ENCODE data around the gene ERC2.
"Not testable (repeated sequence)": the region's sequence is repeated elsewhere in the genome, so short reads cannot be mapped to it uniquely, and the experiment has no call there.

Gene ERC2

GRCh38 chr3:56094170-56094569 lies 374.1 kb downstream of the ERC2 start:
- DNase-seq (ENCODE audit: extremely low read depth in 1 of 2, low read depth in 1 of 2), result no peak

DNA sequence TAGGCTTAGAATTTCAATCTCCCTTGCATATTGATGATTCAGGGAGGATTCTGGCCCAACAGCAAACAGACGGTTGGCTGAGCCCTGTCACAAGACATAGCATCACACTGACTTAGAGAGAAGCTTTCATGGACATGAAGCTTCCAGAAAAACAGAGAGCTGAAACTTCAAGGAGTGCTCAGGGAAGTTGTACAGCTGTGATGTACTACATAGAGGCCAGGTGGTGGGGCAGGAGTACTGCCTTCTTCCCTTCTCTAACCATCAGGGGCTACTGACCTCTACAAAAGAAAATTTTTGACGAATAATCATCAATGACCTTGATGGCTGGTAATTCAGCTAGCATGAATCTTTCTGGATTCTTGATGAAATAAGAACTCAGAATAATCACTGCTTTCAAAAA lies 378.5 kb downstream of the ERC2 start:
- DNase-seq (ENCODE audit: extremely low read depth in 1 of 2, low read depth in 1 of 2), result no peak

GRCh38 chr3:56087451-56088053 lies 380.7 kb downstream of the ERC2 start:
- DNase-seq (ENCODE audit: extremely low read depth in 1 of 2, low read depth in 1 of 2), result no peak

DNA sequence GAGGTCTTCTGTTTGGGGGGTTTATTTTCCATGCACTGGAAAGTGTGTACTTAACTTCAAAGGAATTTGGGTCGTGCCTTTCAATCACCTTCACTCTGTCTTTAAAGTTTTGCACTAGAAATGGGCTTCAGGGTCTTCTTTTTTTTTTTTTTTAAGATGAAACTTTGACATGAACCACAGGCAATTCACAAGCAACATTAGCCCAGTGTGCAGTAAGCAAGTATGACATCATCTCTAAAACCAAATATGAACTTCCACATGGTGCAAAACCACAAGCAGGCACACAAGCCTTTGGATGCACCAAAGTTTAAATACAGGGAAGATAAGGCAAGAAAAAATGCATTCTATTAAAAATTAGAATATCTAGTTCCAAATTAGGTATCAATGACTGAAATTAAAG lies 381.9 kb downstream of the ERC2 start:
- DNase-seq (ENCODE audit: extremely low read depth in 1 of 2, low read depth in 1 of 2), result no peak

GRCh38 chr3:56081246-56081645 lies 387.0 kb downstream of the ERC2 start:
- DNase-seq (ENCODE audit: extremely low read depth in 1 of 2, low read depth in 1 of 2), result no peak

DNA sequence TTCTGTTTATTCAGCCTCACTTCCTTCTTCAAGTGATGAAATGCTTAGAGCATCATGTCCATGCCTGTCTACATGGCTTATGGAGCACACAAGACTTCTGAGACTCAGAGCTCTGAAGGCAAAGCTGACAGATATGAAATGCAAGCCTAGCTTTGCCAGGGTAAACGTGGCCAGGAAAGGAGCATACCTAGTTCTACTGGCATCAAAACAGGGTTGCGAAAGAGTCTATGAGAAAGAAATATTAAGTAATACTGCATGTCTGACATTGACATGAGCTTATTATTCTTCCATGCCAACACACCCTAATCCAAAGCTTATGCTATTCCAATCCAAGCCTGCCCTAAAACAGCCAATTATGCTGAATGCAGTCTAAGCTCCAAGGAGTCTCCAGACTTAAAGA lies 391.5 kb downstream of the ERC2 start:
- DNase-seq (ENCODE audit: extremely low read depth in 1 of 2, low read depth in 1 of 2), result no peak

DNA sequence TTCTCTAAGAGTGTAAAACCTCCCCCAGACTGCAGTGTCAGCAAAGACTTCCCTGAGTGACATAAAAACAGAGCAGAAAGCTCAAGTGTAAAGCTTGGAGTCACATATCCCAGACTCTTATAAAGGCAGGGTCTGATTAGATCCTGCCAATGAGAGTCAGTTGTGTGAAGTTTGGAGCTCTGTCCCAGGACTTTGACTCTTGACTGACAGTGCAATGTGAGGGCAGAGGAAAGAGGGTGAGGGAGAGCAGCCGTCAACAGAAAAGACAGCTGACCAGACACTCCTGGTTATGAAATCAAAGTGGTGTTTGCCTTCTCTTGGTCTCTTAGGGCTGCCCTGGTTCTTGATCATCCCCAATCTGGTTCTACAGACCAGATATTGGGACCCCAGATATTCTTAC lies 393.2 kb downstream of the ERC2 start:
- DNase-seq (ENCODE audit: extremely low read depth in 1 of 2, low read depth in 1 of 2), result no peak

DNA sequence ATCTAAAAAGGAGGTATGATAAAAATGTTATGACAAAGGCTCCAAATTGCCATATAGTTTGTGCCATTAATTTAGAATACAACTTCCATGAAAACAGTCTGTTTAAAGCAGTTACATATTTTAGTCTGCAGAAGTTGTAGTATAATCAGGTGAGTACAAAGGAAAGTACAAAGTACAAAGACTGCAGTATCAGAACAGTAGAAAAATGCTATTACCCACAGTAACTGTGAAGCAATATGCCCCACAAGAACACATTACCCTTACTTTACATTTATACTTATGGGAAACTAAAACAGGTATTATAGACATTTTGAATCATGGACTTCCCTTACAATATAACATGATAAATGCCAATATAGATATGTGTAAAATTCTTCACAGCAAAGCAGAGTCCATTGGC lies 398.5 kb downstream of the ERC2 start:
- DNase-seq (ENCODE audit: extremely low read depth in 1 of 2, low read depth in 1 of 2), result no peak

- not testable (repeated sequence) for DNase-seq (ENCODE audit: extremely low read depth in 1 of 2, low read depth in 1 of 2)
These were observed 401.9 kb downstream of the ERC2 start for GRCh38 chr3:56066405-56066804.

GRCh38 chr3:56064684-56065083 lies 403.6 kb downstream of the ERC2 start:
- DNase-seq (ENCODE audit: extremely low read depth in 1 of 2, low read depth in 1 of 2), result no peak

DNA sequence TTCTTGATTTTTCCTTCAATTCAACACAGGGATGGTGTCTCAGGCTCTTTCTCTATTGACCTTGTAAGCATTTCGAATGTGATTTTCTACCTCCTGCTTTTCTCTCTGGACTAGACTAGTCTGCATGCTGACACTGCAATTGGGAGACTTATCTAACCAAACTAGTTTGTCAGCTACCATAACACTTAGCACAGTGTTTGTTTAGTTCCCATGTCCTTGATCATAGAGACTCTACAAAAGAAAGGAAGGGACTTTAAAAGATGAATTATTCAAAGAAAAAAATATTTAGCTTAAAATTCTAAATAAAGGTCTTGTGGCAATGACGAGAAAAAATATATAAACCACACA lies 407.0 kb downstream of the ERC2 start:
- no peak for DNase-seq (ENCODE audit: extremely low read depth in 1 of 2, low read depth in 1 of 2)

DNA sequence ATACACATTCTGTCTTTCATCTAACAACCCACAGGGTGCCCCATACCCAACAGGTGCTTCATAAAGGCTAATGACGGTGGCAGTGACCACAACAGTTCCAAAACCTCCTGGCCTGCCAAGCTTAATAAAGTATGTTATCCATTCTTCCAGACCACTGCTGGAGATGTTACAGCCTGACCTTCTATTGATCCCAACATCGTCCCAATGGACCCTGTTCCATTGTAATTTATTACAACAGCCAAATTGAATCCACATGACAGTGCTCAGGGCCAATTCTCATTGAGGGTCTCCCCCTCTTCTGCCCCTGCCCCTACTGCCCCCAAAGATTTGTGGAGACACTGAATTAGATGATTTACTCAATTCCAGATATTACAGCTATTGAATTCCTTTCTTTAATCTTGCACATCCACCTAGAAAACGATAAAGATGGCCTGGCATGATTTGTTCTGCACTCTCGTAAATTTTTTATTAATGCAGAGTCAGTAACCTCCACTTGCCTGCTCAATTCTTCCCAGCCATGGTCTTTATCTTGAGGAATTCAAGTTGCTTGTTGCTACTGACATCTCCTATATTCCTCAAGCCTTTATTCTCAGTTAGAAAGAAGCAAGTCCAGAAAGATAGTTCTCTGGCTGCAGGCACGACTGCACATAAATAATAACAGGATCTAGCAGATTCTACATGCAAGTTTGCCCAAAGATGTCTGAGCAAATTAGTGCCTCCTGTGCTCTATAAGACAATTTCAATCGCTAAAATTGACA lies 407.6 kb downstream of the ERC2 start:
- no peak for DNase-seq (ENCODE audit: extremely low read depth in 1 of 2, low read depth in 1 of 2)

DNA sequence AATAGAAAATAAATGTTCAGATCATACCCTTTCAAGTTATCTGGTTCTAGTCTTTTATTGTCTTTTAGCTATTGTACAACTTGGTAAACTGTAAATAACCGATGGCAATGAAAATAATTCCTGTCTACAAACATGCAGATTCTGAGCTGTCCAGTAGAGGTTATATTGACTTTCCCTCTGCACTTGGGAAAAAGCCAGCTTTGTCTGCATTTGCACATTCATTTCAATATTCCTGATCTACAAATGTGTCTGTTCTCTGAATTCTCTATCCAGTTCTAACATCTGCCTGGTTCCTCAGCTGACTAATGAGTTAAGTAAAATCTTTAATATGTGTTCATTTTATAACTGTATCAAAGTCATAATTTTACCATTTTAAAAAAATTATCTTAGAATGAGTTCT lies 408.5 kb downstream of the ERC2 start:
- DNase-seq (ENCODE audit: extremely low read depth in 1 of 2, low read depth in 1 of 2), result no peak

DNA sequence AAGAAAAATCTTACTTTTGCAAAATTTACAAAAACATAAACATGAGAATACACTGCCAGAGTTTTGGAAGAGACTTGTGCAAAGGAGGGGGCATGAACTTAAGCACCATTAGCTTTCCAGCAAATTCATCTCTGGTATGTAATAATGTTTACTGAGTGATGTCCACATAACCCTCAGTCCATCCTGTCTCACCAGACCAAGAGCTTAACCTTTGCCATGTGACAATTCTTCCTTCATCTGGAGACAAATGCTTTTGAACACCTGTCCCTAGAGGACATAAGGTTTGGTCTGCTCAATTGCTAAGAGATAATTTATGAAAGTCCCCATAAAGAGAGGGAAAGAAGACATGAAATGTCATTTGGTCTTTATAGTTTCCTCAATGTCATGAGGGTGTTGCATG lies 412.3 kb downstream of the ERC2 start:
- no peak for DNase-seq (ENCODE audit: extremely low read depth in 1 of 2, low read depth in 1 of 2)

DNA sequence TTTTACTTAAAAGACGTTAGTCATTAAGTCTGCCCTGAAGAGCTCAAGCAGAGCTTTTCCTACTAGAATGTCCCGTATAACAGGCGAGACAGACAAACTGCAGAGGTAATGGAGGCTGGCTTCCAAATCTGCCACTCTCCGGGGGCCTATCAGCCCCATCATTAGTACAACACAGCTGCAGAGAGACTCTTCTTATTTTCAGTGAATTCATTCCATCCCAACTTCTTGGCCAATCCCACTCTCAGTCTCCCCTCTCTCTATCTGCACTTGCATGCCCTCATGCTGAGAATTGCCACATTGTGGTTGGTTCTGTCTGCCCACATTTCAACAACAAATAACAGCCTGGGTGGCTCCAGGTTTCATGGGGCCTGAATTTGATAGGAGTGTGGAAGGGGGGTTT lies 412.7 kb downstream of the ERC2 start:
- no peak for DNase-seq (ENCODE audit: extremely low read depth in 1 of 2, low read depth in 1 of 2)

DNA sequence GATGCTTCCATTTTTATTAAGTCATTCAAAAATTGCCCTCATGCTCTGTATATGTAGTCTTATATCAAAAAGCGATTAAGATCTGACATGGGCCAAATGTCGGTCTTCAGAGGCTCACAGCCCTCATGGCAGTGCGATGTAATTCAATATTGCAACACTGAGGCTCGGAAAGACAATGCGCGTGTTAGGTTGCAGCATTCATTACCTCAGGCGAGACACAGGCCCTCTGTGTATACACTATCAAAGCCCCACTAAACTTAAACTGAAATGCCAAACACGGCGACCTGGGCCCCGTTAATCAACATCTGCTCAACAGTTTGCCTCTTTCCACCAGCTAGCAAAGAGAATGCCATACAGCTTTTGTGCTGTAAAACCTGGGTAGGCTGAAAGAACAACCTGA lies 413.4 kb downstream of the ERC2 start:
- no peak for DNase-seq (ENCODE audit: extremely low read depth in 1 of 2, low read depth in 1 of 2)

DNA sequence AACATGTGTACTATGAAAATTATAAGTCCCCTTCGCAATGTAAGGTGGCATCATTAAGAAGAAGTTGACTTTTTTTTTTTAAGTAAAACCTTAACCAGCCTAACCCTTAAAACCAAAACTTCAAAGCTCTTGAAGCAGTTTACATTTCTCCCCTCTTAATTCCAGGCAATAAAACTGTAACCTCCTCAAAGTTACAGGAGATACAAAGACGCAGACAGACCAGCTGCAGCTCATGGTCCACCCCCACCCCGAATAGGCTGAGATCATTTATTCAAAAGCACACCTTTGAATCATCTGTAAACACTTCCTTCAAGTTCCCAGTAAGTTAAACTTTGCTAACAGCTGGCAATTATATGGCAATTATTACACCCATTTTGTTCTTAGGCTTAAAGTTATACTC lies 414.5 kb downstream of the ERC2 start:
- DNase-seq (ENCODE audit: extremely low read depth in 1 of 2, low read depth in 1 of 2), result no peak

DNA sequence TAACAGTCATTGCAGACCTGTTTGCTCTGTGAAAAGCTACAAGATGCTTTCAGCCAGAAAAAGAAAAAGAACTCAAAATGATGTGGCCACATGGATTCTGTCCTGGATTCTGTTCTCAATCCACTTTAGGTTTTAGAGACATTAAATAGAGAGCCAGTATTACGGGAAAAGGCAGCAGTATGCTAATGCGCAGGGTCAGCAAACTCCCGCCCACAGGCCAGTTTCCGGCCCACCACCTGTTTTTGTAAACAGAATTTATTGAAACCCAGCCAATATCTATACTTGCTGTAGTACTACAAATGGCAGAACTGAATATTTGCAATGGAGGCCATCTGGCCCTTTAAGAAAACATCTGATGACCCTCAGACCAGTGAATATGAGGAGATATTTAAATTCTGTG lies 416.1 kb downstream of the ERC2 start:
- no peak for DNase-seq (ENCODE audit: extremely low read depth in 1 of 2, low read depth in 1 of 2)

- no peak for DNase-seq (ENCODE audit: extremely low read depth in 1 of 2, low read depth in 1 of 2)
These were observed 417.2 kb downstream of the ERC2 start for GRCh38 chr3:56051052-56051451.

- no peak for DNase-seq (ENCODE audit: extremely low read depth in 1 of 2, low read depth in 1 of 2)
These were observed 419.3 kb downstream of the ERC2 start for GRCh38 chr3:56048946-56049345.

- no peak for DNase-seq (ENCODE audit: extremely low read depth in 1 of 2, low read depth in 1 of 2)
These were observed 419.9 kb downstream of the ERC2 start for GRCh38 chr3:56048331-56048730.

- DNase-seq (ENCODE audit: extremely low read depth in 1 of 2, low read depth in 1 of 2), result no peak
These were observed 425.8 kb downstream of the ERC2 start for GRCh38 chr3:56042326-56042951.

- DNase-seq (ENCODE audit: extremely low read depth in 1 of 2, low read depth in 1 of 2), result no peak
These were observed 442.9 kb downstream of the ERC2 start for GRCh38 chr3:56025326-56025725.

Measured in activated CD8-positive, alpha-beta memory T cell treated with anti-CD3 and anti-CD28 coated beads for 1 hour (primary cell).